Gastroesophageal sphincter (tissue), 4 donors: ENCODE measurements around the gene ADCY6. TPM values are rescaled to one million over a fixed set of nuclear protein-coding genes. Genes with fewer than 3 reads are reported as not detected.
A peak's percentile ranks its signal among the peaks of the same experiment; 100 is the strongest.

ENCODE experiments used
- ATAC-seq: fragments of 150-250 bp; one replicate; pipeline ENCODE4 v1.9.1; 2016; ENCODE audit warnings: mild to moderate bottlenecking, moderate library complexity
- H3K27ac ChIP-seq, 4 donors: fragments of 200-600 bp; sonication (generic) in 3 of 4; 1 replicate in 3 of 4; 2 replicates in 1 of 4; pipeline ENCODE4 v1.5.1; 2016 to 2019
- H3K27me3 ChIP-seq: fragments of 200-600 bp; sonication (generic); one replicate; pipeline ENCODE4 v1.5.1; 2019
- H3K36me3 ChIP-seq, 2 donors: fragments of 200-600 bp; sonication (generic); one replicate each; pipeline ENCODE4 v1.5.1; 2019; ENCODE audit warnings: control low read depth in 1 of 2
- H3K4me1 ChIP-seq, 3 donors: fragments of 200-600 bp; sonication (generic); 1 replicate in 2 of 3; 2 replicates in 1 of 3; pipeline ENCODE4 v1.5.1; 2016 to 2019; ENCODE audit warnings: control low read depth in 2 of 3
- H3K4me3 ChIP-seq, 2 donors: fragments of 200-600 bp; sonication (generic); one replicate each; pipeline ENCODE4 v1.5.1; 2019; ENCODE audit warnings: mild to moderate bottlenecking in 1 of 2, moderate library complexity in 1 of 2
- H3K9me3 ChIP-seq, 3 donors: fragments of 200-600 bp; sonication (generic); one replicate each; pipeline ENCODE4 v1.5.1; 2017 to 2019; ENCODE audit warnings: control low read depth in 2 of 3
- CTCF ChIP-seq, 4 experiments: fragments of 200-600 bp in 2 of 4; fragments of 450-650 bp in 2 of 4; sonication (generic) in 1 of 4; IDR thresholded peaks; one replicate each; pipeline ENCODE4 v1.5.1; 2017 to 2019; ENCODE audit warnings: antibody characterized with exemption in 4 of 4, mild to moderate bottlenecking in 2 of 4, moderate library complexity in 2 of 4
- EP300 ChIP-seq: sonication (generic); formaldehyde crosslinking; IDR thresholded peaks from one replicate; pipeline ENCODE4 v1.6.1; 2017; ENCODE audit warnings: antibody characterized with exemption, mild to moderate bottlenecking
- POLR2A ChIP-seq, 2 donors: fragments of 450-650 bp; IDR thresholded peaks; one replicate each; pipeline ENCODE4 v1.6.1; 2017; ENCODE audit warnings: antibody characterized with exemption in 2 of 2, mild to moderate bottlenecking in 2 of 2, moderate library complexity in 1 of 2
- POLR2AphosphoS5 ChIP-seq: sonication (generic); formaldehyde crosslinking; IDR thresholded peaks from one replicate; pipeline ENCODE4 v1.6.1; 2017; ENCODE audit warnings: antibody characterized with exemption
- WGBS, 2 donors: methylation state at CpG; one replicate each; pipeline ENCODE4 v1.1.5; 2018; ENCODE audit warnings: low coverage in 1 of 2; 5-methylcytosine and 5-hydroxymethylcytosine counted together
- total RNA-seq, 4 donors: library from RNA; depleted of rRNA; stranded (reverse); fragments of >200 nt; gene quantifications; one replicate each; pipeline ENCODE4 v1.1.0, GENCODE V29; 2016

ADCY6 gene
- 10 to 100 TPM; 21.9 to 33.0 (median 29.0) TPM for total RNA-seq

- Histone ChIP-seq H3K4me1 (peaks cover 4 to 46% (median 15%) of the 10 kb centered on the region in 3 donors), H3K4me3 (peak within 1 kb of the TSS; percentile 63 to 95), H3K27me3 (no peaks in the 10 kb centered on the region), H3K9me3 (no peaks in the 10 kb centered on the region), H3K27ac (peak within 1 kb of the TSS; percentile 52 to 91 (median 88)), H3K36me3 (no peaks in the 10 kb centered on the region)
- peak; percentile 88 for ATAC-seq
- TF ChIP-seq EP300 (no peak), POLR2A (IDR thresholded peaks at IDR 0.05) (peak in 1 of 2 donors; percentile 11)
- WGBS, 2 donors = 1% methylated on average over 15 of the region's 86 CpGs; no CpG with 5 or more reads in 1 of the 2 donors
Measured at GRCh38 chr12:48788854-48789775, at the start of gene ADCY6. Gene ADCY6 (minus strand): TSS chr12:48789089. CDS start chr12:48783434, 5,655 bp downstream.

- TF ChIP-seq EP300 = no peak
- no peak for TF ChIP-seq POLR2A (IDR thresholded peaks at IDR 0.05)
- TF ChIP-seq POLR2AphosphoS5 = no peak
- TF ChIP-seq CTCF (IDR thresholded peaks at IDR 0.05) = no peak
- no peak for ATAC-seq
- H3K4me1 ChIP-seq = no peaks in the 10 kb centered on the region
- peaks cover 4 to 96% of the 10 kb centered on the region in 2 donors for H3K36me3 ChIP-seq
- H3K4me3 ChIP-seq = no peak overlapping the region
- H3K9me3 ChIP-seq = no peaks in the 10 kb centered on the region
- H3K27ac ChIP-seq = no peak overlapping the region
- H3K27me3 ChIP-seq = no peaks in the 10 kb centered on the region
- WGBS, 2 donors = 80 to 100% methylated on average over 1 of the region's 4 CpGs
Measured at GRCh38 chr12:48838048-48838447, 49.2 kb upstream of the ADCY6 start.

DNA sequence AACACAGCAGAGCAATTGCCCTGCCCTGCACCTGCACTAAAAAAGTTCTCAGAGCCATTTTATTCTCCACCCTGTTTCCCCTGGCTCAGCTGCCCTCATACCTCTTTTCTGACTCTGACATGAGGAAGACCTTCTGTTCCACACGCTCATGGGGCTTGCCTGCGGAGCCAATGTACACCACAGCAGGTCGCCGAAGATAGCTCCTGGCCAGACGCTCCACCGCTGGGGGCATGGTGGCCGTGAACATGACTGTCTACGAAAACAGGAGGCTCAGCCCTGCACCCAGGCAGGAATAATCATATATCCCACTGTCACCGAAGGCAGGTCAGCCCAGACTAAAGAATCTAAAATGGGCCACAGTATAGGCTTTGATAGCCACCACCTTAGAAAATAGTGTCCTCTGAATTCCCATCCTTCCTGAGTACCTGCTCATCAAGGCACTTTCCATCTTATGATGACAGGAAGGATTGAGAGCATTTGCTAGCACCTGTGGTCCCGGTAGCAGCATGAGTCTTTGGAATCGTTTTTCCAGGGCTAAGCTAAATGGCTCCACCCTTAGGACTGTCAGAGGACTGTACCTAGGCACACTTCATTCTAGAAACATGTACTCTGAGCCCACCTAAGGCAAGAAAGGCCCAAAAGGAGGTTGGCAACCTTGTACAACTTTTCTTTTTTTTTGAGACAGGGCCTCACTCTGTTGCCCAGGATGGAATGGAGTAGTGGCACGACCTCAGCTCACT, 43.6 kb upstream of the ADCY6 start:
- 65 to 87% methylated on average over 3 to 9 of the region's 12 CpGs for WGBS, 2 donors
- no peak for ATAC-seq

GRCh38 chr12:48831257-48831656, 42.4 kb upstream of the ADCY6 start:
- Histone ChIP-seq H3K27me3 (no peaks in the 10 kb centered on the region), H3K4me3 (no peak overlapping the region), H3K27ac (no peak overlapping the region), H3K9me3 (no peaks in the 10 kb centered on the region), H3K36me3 (peaks cover 0 to 100% of the 10 kb centered on the region in 2 donors), H3K4me1 (no peaks in the 10 kb centered on the region)
- ATAC-seq = no peak
- WGBS, 2 donors = 63 to 83% methylated on average over 3 to 6 of the region's 6 CpGs
- TF ChIP-seq EP300 (no peak), POLR2A (IDR thresholded peaks at IDR 0.05) (no peak), POLR2AphosphoS5 (no peak), CTCF (IDR thresholded peaks at IDR 0.05) (no peak)

More for the DNA sequence above, 43.6 kb upstream of the ADCY6 start:
- Histone ChIP-seq H3K9me3 (no peaks in the 10 kb centered on the region), H3K27ac (no peak overlapping the region), H3K4me3 (no peak overlapping the region), H3K27me3 (no peaks in the 10 kb centered on the region), H3K36me3 (peaks cover 0 to 100% of the 10 kb centered on the region in 2 donors), H3K4me1 (no peaks in the 10 kb centered on the region)
- no peak for TF ChIP-seq POLR2A (IDR thresholded peaks at IDR 0.05)
- TF ChIP-seq EP300 = no peak
- no peak for TF ChIP-seq POLR2AphosphoS5
- TF ChIP-seq CTCF (IDR thresholded peaks at IDR 0.05) = no peak

GRCh38 chr12:48828841-48829575, 40.1 kb upstream of the ADCY6 start:
- ATAC-seq = no peak
- no peak for TF ChIP-seq EP300
- TF ChIP-seq CTCF (IDR thresholded peaks at IDR 0.05) = no peak
- TF ChIP-seq POLR2AphosphoS5 = no peak
- TF ChIP-seq POLR2A (IDR thresholded peaks at IDR 0.05) = no peak
- 74 to 95% methylated on average over 4 to 7 of the region's 16 CpGs for WGBS, 2 donors
- Histone ChIP-seq H3K36me3 (peaks cover 0 to 100% of the 10 kb centered on the region in 2 donors), H3K4me3 (no peak overlapping the region), H3K9me3 (no peaks in the 10 kb centered on the region), H3K27me3 (no peaks in the 10 kb centered on the region), H3K4me1 (no peaks in the 10 kb centered on the region), H3K27ac (no peak overlapping the region)
